NOMO-1 treated with DMSO at 0.1 percent for 48 hours (cell line): Measurements from ENCODE around the gene SIGLEC15.
"Not testable (repeated sequence)": the region's sequence is repeated elsewhere in the genome, so short reads cannot be mapped to it uniquely, and the experiment has no call there.

ENCODE experiments used
- DNase-seq: peaks from one replicate; lab custom pipeline; 2025; ENCODE audit not compliant: unreplicated experiment; lab: John Stamatoyannopoulos, UW

The SIGLEC15 gene

GRCh38 chr18:45825258-45826044 is at the start of gene SIGLEC15:
SIGLEC15 (plus strand) TSS chr18:45825675; CDS start chr18:45825729, 54 bp downstream.
- no peak for DNase-seq

GRCh38 chr18:45775743-45776142 is 49.7 kb upstream of the SIGLEC15 start:
- peak; percentile 24 for DNase-seq

GRCh38 chr18:45777393-45777792 is 48.1 kb upstream of the SIGLEC15 start:
- no peak for DNase-seq

- DNase-seq: no peak
Measured at GRCh38 chr18:45780568-45780967, 44.9 kb upstream of the SIGLEC15 start.

GRCh38 chr18:45782662-45783061 is 42.8 kb upstream of the SIGLEC15 start:
- DNase-seq: no peak

GRCh38 chr18:45783097-45784075 is 42.1 kb upstream of the SIGLEC15 start:
- no peak for DNase-seq

- no peak for DNase-seq
Measured at GRCh38 chr18:45785134-45785533, 40.3 kb upstream of the SIGLEC15 start.

- no peak for DNase-seq
Measured at GRCh38 chr18:45786941-45787340, 38.5 kb upstream of the SIGLEC15 start.

- no peak for DNase-seq
Measured at GRCh38 chr18:45787346-45787745, 38.1 kb upstream of the SIGLEC15 start.

GRCh38 chr18:45788861-45789260 is 36.6 kb upstream of the SIGLEC15 start:
- DNase-seq: no peak

GRCh38 chr18:45792506-45793263 is 32.8 kb upstream of the SIGLEC15 start:
- DNase-seq: no peak

- DNase-seq: peak; percentile 72
Measured at GRCh38 chr18:45793264-45793965, 32.1 kb upstream of the SIGLEC15 start.

GRCh38 chr18:45801416-45802004 is 24.0 kb upstream of the SIGLEC15 start:
- DNase-seq: no peak

GRCh38 chr18:45802814-45803492 is 22.5 kb upstream of the SIGLEC15 start:
- DNase-seq: no peak

GRCh38 chr18:45805551-45805950 is 19.9 kb upstream of the SIGLEC15 start:
- no peak for DNase-seq

- DNase-seq: no peak
Measured at GRCh38 chr18:45806226-45806625, 19.2 kb upstream of the SIGLEC15 start.

GRCh38 chr18:45807144-45807543 is 18.3 kb upstream of the SIGLEC15 start:
- DNase-seq: not testable (repeated sequence)

GRCh38 chr18:45814733-45815132 is 10.7 kb upstream of the SIGLEC15 start:
- DNase-seq: not testable (repeated sequence)

- no peak for DNase-seq
Measured at GRCh38 chr18:45817543-45817942, 7.9 kb upstream of the SIGLEC15 start.
